ENCODE measurements around the gene CST5. TPM values are rescaled to one million over a fixed set of nuclear protein-coding genes. Genes with fewer than 3 reads are reported as not detected.
"Not testable (repeated sequence)": the region's sequence is repeated elsewhere in the genome, so short reads cannot be mapped to it uniquely, and the experiment has no call there.

CST5 gene
- total RNA-seq, 2 donors from 2014 or later, result not detected

GRCh38 chr20:23915844-23916243, 36.3 kb upstream of the CST5 start:
- Histone ChIP-seq H3K27me3 (no peaks in the 10 kb centered on the region), H3K36me3 (replicated peaks in 1 of 2; ENCODE audit: insufficient read depth in 1 of 2, low read depth in 2 of 2) (no peaks in the 10 kb centered on the region), H3K4me1 (peaks cover 6% of the 10 kb centered on the region), H3K9me3 (no peaks in the 10 kb centered on the region), H3K27ac (no peak overlapping the region), H3K4me3 (no peak overlapping the region)
- intact Hi-C loops (cut with DNase I), result no loop called here
- ATAC-seq (no peak), DNase-seq (no peak)
- TF ChIP-seq CTCF (IDR thresholded peaks at IDR 0.05) (no peak), POLR2A (IDR thresholded peaks at IDR 0.05) (no peak)
- 57 to 81% methylated on average over 1 of the region's 1 CpG for WGBS, 2 donors

DNA sequence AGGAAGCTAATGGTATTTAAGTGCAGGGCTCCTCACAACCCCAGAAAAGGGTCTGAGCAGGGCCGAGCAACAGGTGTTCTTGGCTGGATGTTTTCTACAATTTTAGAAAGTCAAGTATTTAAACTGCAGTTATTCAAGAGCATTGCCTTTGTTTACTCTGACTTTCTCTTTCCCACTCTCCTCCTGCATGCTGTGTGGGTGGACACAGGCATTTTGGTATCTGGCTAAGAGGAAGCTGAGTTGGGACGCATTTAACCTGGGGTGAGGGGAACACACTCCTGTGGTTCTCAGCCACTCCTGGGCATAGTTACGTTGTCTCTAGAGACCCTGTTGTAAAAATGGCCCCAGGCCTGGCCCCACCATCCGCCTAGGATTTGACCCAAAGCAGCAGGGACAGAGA, 34.9 kb upstream of the CST5 start:
- H3K27ac ChIP-seq; H3K9me3 ChIP-seq; H3K27me3 ChIP-seq; DNase-seq; intact Hi-C loops (cut with DNase I); ATAC-seq; H3K4me1 ChIP-seq; H3K36me3 ChIP-seq (replicated peaks in 1 of 2; ENCODE audit: insufficient read depth in 1 of 2, low read depth in 2 of 2); H3K4me3 ChIP-seq: not testable (repeated sequence)
- 54 to 62% methylated on average over 3 to 4 of the region's 4 CpGs for WGBS, 2 donors

DNA sequence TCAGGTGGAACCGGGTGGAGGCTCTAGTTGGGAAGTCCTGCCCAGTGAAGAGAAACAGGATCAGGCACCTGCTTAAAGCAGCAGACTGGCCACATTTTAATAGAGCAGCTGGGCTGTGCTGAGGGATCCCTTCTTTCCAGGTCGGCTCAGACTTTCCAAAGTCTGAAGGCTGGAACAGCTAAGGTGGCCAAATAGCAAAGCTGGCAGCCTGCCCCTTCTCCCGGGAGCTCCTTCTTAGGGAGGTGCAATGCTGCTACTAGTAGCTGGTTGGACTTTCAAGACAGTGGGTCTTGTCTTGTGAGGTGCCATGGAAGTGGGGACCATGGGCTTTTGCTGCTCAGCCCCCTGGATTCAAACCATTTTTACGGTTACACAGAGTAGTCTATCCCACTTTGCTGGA, 30.7 kb upstream of the CST5 start:
- WGBS, 2 donors, result 62 to 72% methylated on average over 2 to 4 of the region's 4 CpGs
- no peak for TF ChIP-seq POLR2A (IDR thresholded peaks at IDR 0.05)

GRCh38 chr20:23909390-23909789, 29.8 kb upstream of the CST5 start:
- no peaks in the 10 kb centered on the region for H3K36me3 ChIP-seq (replicated peaks in 1 of 2; ENCODE audit: insufficient read depth in 1 of 2, low read depth in 2 of 2)
- ATAC-seq (no peak), DNase-seq (no peak)
- no peaks in the 10 kb centered on the region for H3K27me3 ChIP-seq
- no peaks in the 10 kb centered on the region for H3K4me1 ChIP-seq
- 60 to 71% methylated on average over 1 to 2 of the region's 2 CpGs for WGBS, 2 donors
- no peak overlapping the region for H3K27ac ChIP-seq
- no peaks in the 10 kb centered on the region for H3K9me3 ChIP-seq
- H3K4me3 ChIP-seq, result no peak overlapping the region
- no peak for TF ChIP-seq CTCF (IDR thresholded peaks at IDR 0.05)
- no peak for TF ChIP-seq POLR2A (IDR thresholded peaks at IDR 0.05)
- intact Hi-C loops (cut with DNase I), result no loop called here

More for the DNA sequence above, 30.7 kb upstream of the CST5 start:
- Histone ChIP-seq H3K4me1 (no peaks in the 10 kb centered on the region), H3K27me3 (no peaks in the 10 kb centered on the region), H3K36me3 (replicated peaks in 1 of 2; ENCODE audit: insufficient read depth in 1 of 2, low read depth in 2 of 2) (no peaks in the 10 kb centered on the region), H3K9me3 (no peaks in the 10 kb centered on the region), H3K27ac (no peak overlapping the region), H3K4me3 (no peak overlapping the region)
- intact Hi-C loops (cut with DNase I), result no loop called here
- ATAC-seq (no peak), DNase-seq (no peak)

GRCh38 chr20:23907579-23907978, 28.0 kb upstream of the CST5 start:
- Histone ChIP-seq H3K4me3 (no peak overlapping the region), H3K4me1 (no peaks in the 10 kb centered on the region), H3K27me3 (no peaks in the 10 kb centered on the region), H3K27ac (no peak overlapping the region), H3K36me3 (replicated peaks in 1 of 2; ENCODE audit: insufficient read depth in 1 of 2, low read depth in 2 of 2) (no peaks in the 10 kb centered on the region), H3K9me3 (no peaks in the 10 kb centered on the region)
- TF ChIP-seq CTCF (IDR thresholded peaks at IDR 0.05) (no peak), POLR2A (IDR thresholded peaks at IDR 0.05) (no peak)
- intact Hi-C loops (cut with DNase I), result no loop called here
- 17 to 21% methylated on average over 1 of the region's 1 CpG for WGBS, 2 donors
- DNase-seq, result no peak
- ATAC-seq, result no peak

DNA sequence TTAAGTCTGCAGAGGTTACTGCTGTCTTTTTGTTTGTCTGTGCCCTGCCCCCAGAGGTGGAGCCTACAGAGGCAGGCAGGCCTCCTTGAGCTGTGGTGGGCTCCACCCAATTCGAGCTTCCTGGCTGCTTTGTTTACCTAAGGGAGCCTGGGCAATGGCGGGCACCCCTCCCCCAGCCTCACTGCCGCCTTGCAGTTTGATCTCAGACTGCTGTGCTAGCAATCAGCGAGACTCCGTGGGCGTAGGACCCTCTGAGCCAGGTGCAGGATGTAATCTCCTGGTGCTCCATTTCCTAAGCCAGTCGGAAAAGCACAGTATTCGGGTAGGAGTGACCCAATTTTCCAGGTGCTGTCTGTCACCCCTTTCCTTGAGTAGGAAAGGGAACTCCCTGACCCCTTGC, 22.8 kb upstream of the CST5 start:
- H3K27ac ChIP-seq; H3K27me3 ChIP-seq; H3K36me3 ChIP-seq (replicated peaks in 1 of 2; ENCODE audit: insufficient read depth in 1 of 2, low read depth in 2 of 2); DNase-seq; H3K4me1 ChIP-seq; intact Hi-C loops (cut with DNase I); H3K4me3 ChIP-seq; H3K9me3 ChIP-seq; ATAC-seq: not testable (repeated sequence)
- 30 to 31% methylated on average over 2 to 8 of the region's 8 CpGs for WGBS, 2 donors

DNA sequence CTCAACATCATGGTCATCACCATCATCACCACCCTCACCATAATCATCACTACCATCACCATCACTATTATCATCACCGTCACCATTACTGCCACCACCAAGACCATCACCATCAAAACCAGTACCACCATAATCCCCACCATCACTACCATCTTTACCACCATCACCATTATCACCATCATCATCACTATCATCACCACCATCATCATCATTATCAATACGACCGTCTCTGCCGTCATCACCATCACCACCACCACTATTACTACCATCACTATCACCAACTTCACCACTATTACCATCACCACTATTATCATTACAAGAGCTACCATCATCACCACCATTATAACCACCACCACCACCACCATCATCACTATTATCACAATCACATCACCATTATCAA, 11.3 kb upstream of the CST5 start:
- H3K27ac ChIP-seq; intact Hi-C loops (cut with DNase I); ATAC-seq: not testable (repeated sequence)

More for the DNA sequence above, 11.3 kb upstream of the CST5 start:
- not testable (repeated sequence) for H3K27me3 ChIP-seq; H3K9me3 ChIP-seq; H3K36me3 ChIP-seq (replicated peaks in 1 of 2; ENCODE audit: insufficient read depth in 1 of 2, low read depth in 2 of 2); DNase-seq; H3K4me1 ChIP-seq; H3K4me3 ChIP-seq
- WGBS, 2 donors, result 71 to 73% methylated on average over 4 of the region's 4 CpGs

Measured in body of pancreas (tissue), 4 donors.